ENCODE measurements around the gene POLE4. TPM values are rescaled to one million over a fixed set of nuclear protein-coding genes. Genes with fewer than 3 reads are reported as not detected.
A peak's percentile ranks its signal among the peaks of the same experiment; 100 is the strongest.

The POLE4 gene
- total and polyA plus RNA-seq, 2 donors (not counting 1 experiment from before 2014, with no cell fraction given) = 26.3 to 28.9 TPM

DNA sequence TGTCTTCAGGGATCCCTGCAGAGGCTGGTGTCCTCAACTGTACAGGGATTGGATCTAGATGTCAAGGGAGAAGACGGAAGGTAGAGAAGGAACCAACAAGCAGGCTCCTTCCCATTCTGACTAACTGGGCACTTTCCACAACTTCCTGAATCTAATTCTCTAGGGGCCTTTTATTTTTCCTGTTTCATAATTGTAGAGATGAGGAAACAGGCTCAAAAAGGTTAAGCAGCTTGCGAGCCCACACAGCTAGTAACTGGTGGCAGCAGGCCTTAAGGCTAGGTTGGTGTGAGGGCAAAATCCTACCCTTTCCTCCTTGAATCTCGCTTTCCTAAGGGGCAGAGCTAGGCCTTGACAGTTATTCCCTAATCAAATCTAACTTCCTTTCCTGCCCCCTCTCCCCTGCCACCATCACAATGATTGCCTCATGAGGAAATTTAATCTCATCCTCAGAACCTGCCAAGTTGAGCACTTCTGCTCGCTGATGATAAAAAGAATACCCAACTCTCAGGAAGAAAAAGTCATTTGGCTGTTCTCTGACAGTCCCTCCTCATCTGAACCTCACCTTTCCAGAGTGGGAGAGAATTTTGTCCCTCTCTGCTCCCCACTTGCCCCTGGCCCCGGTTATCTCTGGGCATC lies 35.7 kb upstream of the POLE4 start:
- TF ChIP-seq EZH2 (IDR thresholded peaks at IDR 0.05; ENCODE audit: low read length, missing control alignments) = no peak
- no peak for TF ChIP-seq CTCF (conservative IDR thresholded peaks at IDR 0.05 in 1 of 2, IDR thresholded peaks at IDR 0.05 in 1 of 2; ENCODE audit: low read depth in 1 of 2, low read length in 2 of 2)
- no peaks in the 10 kb centered on the region for H3K4me1 ChIP-seq (ENCODE audit: control insufficient read depth, extremely low read depth, insufficient read depth, low read length)
- no peaks in the 10 kb centered on the region for H3K27me3 ChIP-seq (ENCODE audit: control insufficient read depth, insufficient read depth, low read length)
- H4K20me1 ChIP-seq (ENCODE audit: control insufficient read depth, extremely low read depth, insufficient read depth, low read length) = no peaks in the 10 kb centered on the region
- H2AFZ ChIP-seq (ENCODE audit: low read length) = no peak overlapping the region
- no peak overlapping the region for H3K9ac ChIP-seq (ENCODE audit: insufficient read depth, low read length)
- H3K4me3 ChIP-seq (replicated peaks in 1 of 4; ENCODE audit: control extremely low read depth in 1 of 4, insufficient read depth in 1 of 4, low read depth in 3 of 4, low read length in 4 of 4) = no peak overlapping the region
- no peaks in the 10 kb centered on the region for H3K36me3 ChIP-seq (ENCODE audit: control insufficient read depth, insufficient read depth, low read length)
- H3K9me3 ChIP-seq (ENCODE audit: control insufficient read depth, insufficient read depth, low read depth, low read length) = no peaks in the 10 kb centered on the region
- DNase-seq (ENCODE audit: low read depth in 2 of 2) = peak in 1 of 2 donors; percentile 3
- H3K4me2 ChIP-seq (ENCODE audit: extremely low read depth, insufficient read depth, low read length) = no peak overlapping the region
- H3K79me2 ChIP-seq (ENCODE audit: control insufficient read depth, insufficient read depth, low read length) = no peaks in the 10 kb centered on the region
- H3K27ac ChIP-seq (ENCODE audit: insufficient read depth, low read length) = no peak overlapping the region

DNA sequence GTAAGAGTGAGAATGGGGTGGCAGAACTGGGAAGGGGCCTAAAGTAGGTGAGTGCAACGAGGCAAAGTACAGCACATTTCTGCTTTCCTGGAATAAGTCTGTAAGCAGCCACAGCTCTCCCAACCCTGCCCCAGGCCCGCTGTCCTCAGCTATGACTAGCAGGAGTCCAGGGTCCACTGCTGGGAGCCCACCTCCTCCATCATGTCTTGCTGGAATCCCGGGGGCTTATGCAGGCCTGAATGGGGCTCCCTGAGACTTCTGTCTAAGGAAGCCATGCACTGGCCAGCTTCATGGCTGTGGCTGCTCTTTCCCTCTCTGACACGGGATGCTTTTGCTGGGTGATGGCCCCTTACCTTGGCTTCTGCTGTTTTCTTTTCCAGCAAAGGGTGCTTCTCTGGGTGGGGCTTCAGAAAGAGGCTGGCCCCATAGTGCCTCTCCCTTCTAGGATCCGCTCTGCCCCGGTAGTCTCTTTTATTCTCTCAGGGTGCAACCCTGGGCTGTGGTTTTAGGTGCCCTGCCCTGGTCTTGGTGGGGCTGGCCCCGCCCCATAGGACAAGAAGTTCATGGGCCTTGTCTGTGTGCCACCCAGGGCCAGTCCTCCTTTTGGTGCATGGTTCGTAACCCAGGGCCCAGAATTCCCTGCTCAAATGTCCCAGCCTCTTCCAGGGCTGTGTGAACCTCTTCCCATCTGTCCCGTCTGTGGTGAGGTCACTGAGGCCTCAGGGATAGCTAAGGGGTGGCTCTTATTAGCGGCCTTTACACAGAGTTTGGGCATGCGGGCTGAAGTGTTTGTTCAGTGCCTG lies 33.8 kb upstream of the POLE4 start:
- no peak overlapping the region for H2AFZ ChIP-seq (ENCODE audit: low read length)
- no peaks in the 10 kb centered on the region for H3K36me3 ChIP-seq (ENCODE audit: control insufficient read depth, insufficient read depth, low read length)

More for the DNA sequence above, 33.8 kb upstream of the POLE4 start:
- no peaks in the 10 kb centered on the region for H3K4me1 ChIP-seq (ENCODE audit: control insufficient read depth, extremely low read depth, insufficient read depth, low read length)
- H3K9me3 ChIP-seq (ENCODE audit: control insufficient read depth, insufficient read depth, low read depth, low read length) = no peaks in the 10 kb centered on the region
- no peak for TF ChIP-seq CTCF (conservative IDR thresholded peaks at IDR 0.05 in 1 of 2, IDR thresholded peaks at IDR 0.05 in 1 of 2; ENCODE audit: low read depth in 1 of 2, low read length in 2 of 2)
- no peak for TF ChIP-seq EZH2 (IDR thresholded peaks at IDR 0.05; ENCODE audit: low read length, missing control alignments)
- no peaks in the 10 kb centered on the region for H3K27me3 ChIP-seq (ENCODE audit: control insufficient read depth, insufficient read depth, low read length)
- H3K27ac ChIP-seq (ENCODE audit: insufficient read depth, low read length) = no peak overlapping the region
- no peak overlapping the region for H3K4me3 ChIP-seq (replicated peaks in 1 of 4; ENCODE audit: control extremely low read depth in 1 of 4, insufficient read depth in 1 of 4, low read depth in 3 of 4, low read length in 4 of 4)
- H4K20me1 ChIP-seq (ENCODE audit: control insufficient read depth, extremely low read depth, insufficient read depth, low read length) = no peaks in the 10 kb centered on the region
- no peak overlapping the region for H3K9ac ChIP-seq (ENCODE audit: insufficient read depth, low read length)
- no peaks in the 10 kb centered on the region for H3K79me2 ChIP-seq (ENCODE audit: control insufficient read depth, insufficient read depth, low read length)
- no peak overlapping the region for H3K4me2 ChIP-seq (ENCODE audit: extremely low read depth, insufficient read depth, low read length)
- no peak for DNase-seq (ENCODE audit: low read depth in 2 of 2)

All from fibroblast of lung (primary cell).